Heart left ventricle (tissue), 16 donors: ENCODE results near the gene OLFML2A. TPM values are rescaled to one million over a fixed set of nuclear protein-coding genes. Genes with fewer than 3 reads are reported as not detected.
A peak's percentile ranks its signal among the peaks of the same experiment; 100 is the strongest.

ENCODE experiments used
- ATAC-seq, 4 donors: fragments of 200-7000 bp; cut with Tn5 transposase; one replicate each; pipeline ENCODE4 v1.9.1; 2020 to 2022; ENCODE audit warnings: moderate library complexity in 4 of 4, mild to moderate bottlenecking in 3 of 4, moderate number of reproducible peaks in 1 of 4
- DNase-seq, 5 donors: peaks; one replicate each; pipeline ENCODE4 v3.0.0-alpha.2; 2020
- H3K27ac ChIP-seq, 12 donors: fragments of 200-600 bp; sonication (generic) in 4 of 12; one replicate each; pipeline versions ENCODE4 v1.5.0 to v1.8.0; 2016 to 2022; ENCODE audit warnings: mild to moderate bottlenecking in 2 of 12
- H3K27me3 ChIP-seq, 9 donors: fragments of 200-600 bp; sonication (generic) in 2 of 9; one replicate each; pipeline versions ENCODE4 v1.5.1 to v1.8.0; 2016 to 2022; ENCODE audit warnings: mild to moderate bottlenecking in 3 of 9
- H3K36me3 ChIP-seq, 9 donors: fragments of 200-600 bp; sonication (generic) in 2 of 9; one replicate each; pipeline versions ENCODE4 v1.5.0 to v1.8.0; 2018 to 2022; ENCODE audit warnings: mild to moderate bottlenecking in 2 of 9
- H3K4me1 ChIP-seq, 12 donors: fragments of 200-600 bp; sonication (generic) in 4 of 12; one replicate each; pipeline versions ENCODE4 v1.5.0 to v1.8.0; 2016 to 2022; ENCODE audit warnings: mild to moderate bottlenecking in 3 of 12
- H3K4me3 ChIP-seq, 12 donors: fragments of 200-600 bp; sonication (generic) in 4 of 12; one replicate each; pipeline versions ENCODE4 v1.5.0 to v1.8.0; 2017 to 2022; ENCODE audit warnings: mild to moderate bottlenecking in 9 of 12, moderate library complexity in 4 of 12
- H3K9me3 ChIP-seq, 12 donors: fragments of 200-600 bp; sonication (generic) in 4 of 12; one replicate each; pipeline versions ENCODE4 v1.5.0 to v1.8.0; 2016 to 2022; ENCODE audit warnings: mild to moderate bottlenecking in 1 of 12
- POLR2A ChIP-seq, 2 donors: fragments of 450-650 bp; IDR thresholded peaks; one replicate each; pipeline ENCODE4 v1.6.1; 2017; ENCODE audit warnings: antibody characterized with exemption in 2 of 2, mild to moderate bottlenecking in 2 of 2, moderate library complexity in 2 of 2
- WGBS, 4 donors: extraction: QIAGEN DNeasy Blood & Tissue Kit in 2 of 4; methylation state at CpG; one replicate each; pipeline versions ENCODE4 v1.1.5 to v1.1.7; 2013 to 2018; 5-methylcytosine and 5-hydroxymethylcytosine counted together
- intact Hi-C, 10 donors: fragments of 100-400 bp; cut with DNase I; formaldehyde crosslinking; loops; one replicate each; pipeline versions ENCODE4 v1.11.1 to v1.14.2; 2022
- polyA plus RNA-seq, 2 donors: library from polyadenylated mRNA; stranded (reverse); fragments of 200-250 nt; gene quantifications; one replicate each; pipeline ENCODE4 v1.2.3, GENCODE V29; 2013
- total RNA-seq, 9 donors: library from RNA; depleted of rRNA in 2 of 9; stranded (reverse); fragments of >200 nt in 2 of 9; fragmentation: NEBNext Ultra II Directional in 3 of 9; extraction: Animal tissue kit (Norgen Biotek cat#: 25700) in 3 of 9; gene quantifications; one replicate each; pipeline versions ENCODE4 v1.1.0 to v1.2.4, GENCODE V29; 2016 to 2023
- TF ChIP-seq, protein P1 (sequence below), 12 donors: fragments of 200-600 bp; sonication (generic) in 4 of 12; IDR thresholded peaks; one replicate each; pipeline versions ENCODE4 v1.5.0 to v1.8.0; 2018 to 2022; ENCODE audit warnings: antibody characterized with exemption in 12 of 12, mild to moderate bottlenecking in 5 of 12
- donor health status: ischemic (EF 13 %, LVEDD 7.1; RV severe dilation, severe dysfunction).
- donor health status: healthy with polysubstance abuse.
- donor health status: DM: no; HTN: yes; CAD: no.
- donor health status: DM: no; HTN: no; CAD: no.
- donor health status: ischemic (EF 25% LVEDD 6.9; RV normal size, moderate dysfunction).
- donor health status: ischemic (EF 25% LVEDD 5.7; RV mildly dilated, moderate dysfunction).
- donor health status: healthy.
- donor health status: DM: yes; HTN: yes; CAD: no.
- donor health status: ischemic (EF 35%, LVEDD 5.7; RV mildly dilated, moderate dysfunction).
- donor health status: nonischemic (EF 11% LVEDD 7.7; RV severe dilation, severe dysfunction).
- donor health status: DM: yes; HTN: yes; CAD: no.
- donor health status: PGD.
- donor health status: ischemic (EF 29% LVEDD 5.4; RV normal size, mild dysfunction).
- donor health status: nonischemic (EF 23%, LVEDD 6.1; RV moderate dilation, normal function).

The OLFML2A gene
- total and polyA plus RNA-seq, 11 donors: 8.5 to 71.1 (median 34.1) TPM

DNA sequence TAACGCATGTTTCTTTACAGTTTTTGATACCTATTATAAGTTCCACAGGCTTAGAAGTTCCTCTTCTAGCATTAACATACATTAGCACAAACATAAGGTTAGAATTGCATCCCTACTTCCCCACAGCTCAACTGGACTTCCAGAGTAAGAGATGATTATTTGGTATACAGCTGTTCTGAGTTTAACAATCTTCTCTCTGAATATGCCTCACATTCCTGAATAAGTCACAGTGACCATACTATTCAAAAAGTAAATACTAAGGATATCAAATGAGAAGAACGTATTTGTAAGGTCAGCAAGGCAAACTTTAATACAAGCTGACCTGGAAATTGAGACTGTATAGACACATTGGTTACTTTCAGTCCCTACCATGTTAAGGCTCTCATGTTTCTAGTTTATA lies 27.2 kb upstream of the OLFML2A start:
- WGBS, 4 donors: 79 to 93% (median 86%) methylated on average over 2 of the region's 2 CpGs
- DNase-seq: no peak
- intact Hi-C loops: no loop called here
- no peaks in the 10 kb centered on the region for H3K9me3 ChIP-seq
- H3K4me1 ChIP-seq: no peaks in the 10 kb centered on the region
- H3K36me3 ChIP-seq: no peaks in the 10 kb centered on the region
- H3K4me3 ChIP-seq: no peak overlapping the region
- no peak overlapping the region for H3K27ac ChIP-seq
- ATAC-seq: no peak
- H3K27me3 ChIP-seq: peaks cover 0 to 9% (median 0%) of the 10 kb centered on the region in 9 donors
- TF ChIP-seq, protein P1, sequence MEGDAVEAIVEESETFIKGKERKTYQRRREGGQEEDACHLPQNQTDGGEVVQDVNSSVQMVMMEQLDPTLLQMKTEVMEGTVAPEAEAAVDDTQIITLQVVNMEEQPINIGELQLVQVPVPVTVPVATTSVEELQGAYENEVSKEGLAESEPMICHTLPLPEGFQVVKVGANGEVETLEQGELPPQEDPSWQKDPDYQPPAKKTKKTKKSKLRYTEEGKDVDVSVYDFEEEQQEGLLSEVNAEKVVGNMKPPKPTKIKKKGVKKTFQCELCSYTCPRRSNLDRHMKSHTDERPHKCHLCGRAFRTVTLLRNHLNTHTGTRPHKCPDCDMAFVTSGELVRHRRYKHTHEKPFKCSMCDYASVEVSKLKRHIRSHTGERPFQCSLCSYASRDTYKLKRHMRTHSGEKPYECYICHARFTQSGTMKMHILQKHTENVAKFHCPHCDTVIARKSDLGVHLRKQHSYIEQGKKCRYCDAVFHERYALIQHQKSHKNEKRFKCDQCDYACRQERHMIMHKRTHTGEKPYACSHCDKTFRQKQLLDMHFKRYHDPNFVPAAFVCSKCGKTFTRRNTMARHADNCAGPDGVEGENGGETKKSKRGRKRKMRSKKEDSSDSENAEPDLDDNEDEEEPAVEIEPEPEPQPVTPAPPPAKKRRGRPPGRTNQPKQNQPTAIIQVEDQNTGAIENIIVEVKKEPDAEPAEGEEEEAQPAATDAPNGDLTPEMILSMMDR (IDR thresholded peaks at IDR 0.05): no peak
- TF ChIP-seq POLR2A (IDR thresholded peaks at IDR 0.05): no peak

DNA sequence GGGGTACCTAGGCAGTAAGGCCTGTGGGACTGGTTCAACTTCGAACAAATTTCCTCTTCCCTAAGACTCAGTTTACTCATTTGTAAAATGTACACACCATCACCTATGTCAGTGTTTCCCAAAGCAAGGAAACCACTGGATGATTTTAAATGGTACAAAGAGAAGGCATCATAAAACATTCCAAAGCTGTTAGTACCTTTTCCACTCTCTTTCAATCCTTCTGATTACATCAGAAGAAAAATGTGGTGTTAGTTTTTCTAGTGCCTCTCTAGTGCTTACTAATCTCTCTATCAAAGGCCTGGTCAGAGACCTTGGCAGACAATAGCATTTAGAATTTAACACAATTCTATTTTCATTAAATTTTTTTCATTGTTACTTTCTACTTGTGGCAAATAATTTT lies 24.0 kb upstream of the OLFML2A start:
- Histone ChIP-seq H3K9me3 (no peaks in the 10 kb centered on the region), H3K27ac (no peak overlapping the region), H3K36me3 (no peaks in the 10 kb centered on the region), H3K4me3 (no peak overlapping the region), H3K27me3 (peaks cover 0 to 28% (median 0%) of the 10 kb centered on the region in 9 donors), H3K4me1 (peaks cover 0 to 11% (median 0%) of the 10 kb centered on the region in 12 donors)
- TF ChIP-seq, protein P1 (IDR thresholded peaks at IDR 0.05): no peak
- no peak for TF ChIP-seq POLR2A (IDR thresholded peaks at IDR 0.05)
- ATAC-seq (no peak), DNase-seq (no peak)
- WGBS, 4 donors: 82 to 91% (median 86%) methylated on average over 1 of the region's 1 CpG
- intact Hi-C loops: no loop called here

DNA sequence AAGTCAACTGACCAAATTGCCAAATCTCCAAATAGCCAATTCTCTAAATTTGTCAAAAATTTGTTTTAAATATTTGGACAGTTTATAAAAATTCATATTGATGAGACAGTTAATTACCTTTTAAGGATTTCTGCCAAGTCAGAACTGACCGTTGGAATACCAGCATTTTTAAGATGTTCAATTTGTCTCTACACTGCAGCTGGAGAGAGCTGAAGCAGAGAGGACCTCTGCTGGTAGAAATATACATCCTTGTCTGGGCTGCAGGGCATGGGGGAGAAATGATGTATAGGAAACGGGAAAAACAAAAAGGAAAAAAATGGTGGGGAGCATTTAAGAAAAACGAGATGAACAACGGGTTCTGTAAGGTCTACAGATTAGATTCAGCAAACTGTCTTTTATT lies 22.6 kb upstream of the OLFML2A start:
- no peak overlapping the region for H3K27ac ChIP-seq
- intact Hi-C loops: no loop called here
- H3K4me1 ChIP-seq: peaks cover 0 to 16% (median 0%) of the 10 kb centered on the region in 12 donors
- DNase-seq (no peak), ATAC-seq (no peak)
- no peaks in the 10 kb centered on the region for H3K36me3 ChIP-seq
- WGBS, 4 donors: 40 to 50% (median 43%) methylated on average over 4 of the region's 4 CpGs
- no peak for TF ChIP-seq POLR2A (IDR thresholded peaks at IDR 0.05)
- TF ChIP-seq, protein P1 (IDR thresholded peaks at IDR 0.05): peak in 3 of 12 donors; percentile 7 to 21 (median 7)
- H3K4me3 ChIP-seq: no peak overlapping the region
- peaks cover 0 to 29% (median 0%) of the 10 kb centered on the region in 9 donors for H3K27me3 ChIP-seq
- no peaks in the 10 kb centered on the region for H3K9me3 ChIP-seq

DNA sequence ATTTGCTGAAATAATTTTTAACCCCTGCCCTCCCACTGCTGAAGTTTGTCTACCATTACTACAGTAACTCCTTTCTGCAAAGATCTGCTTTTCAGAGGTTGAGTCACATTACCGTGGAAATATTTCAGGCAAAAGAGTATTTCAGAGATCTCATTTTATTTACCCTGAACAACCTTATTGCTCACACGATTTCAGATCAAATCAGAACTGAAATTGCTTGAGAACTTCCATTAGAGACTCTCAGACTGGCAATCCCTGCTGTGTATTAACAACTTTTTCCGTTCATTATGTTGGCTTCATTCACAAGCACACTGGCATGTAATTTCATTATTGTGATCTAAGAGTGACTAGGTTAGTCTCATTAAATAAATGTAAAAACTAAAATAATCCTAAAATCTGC lies 21.9 kb upstream of the OLFML2A start:
- peaks cover 0 to 16% (median 0%) of the 10 kb centered on the region in 12 donors for H3K4me1 ChIP-seq
- intact Hi-C loops: loop anchor here in 1 of 10 donors (5.0 kb wide), 1 partner anchor 143 kb away; no protein-coding TSS in a partner anchor
- no peak overlapping the region for H3K4me3 ChIP-seq
- no peak overlapping the region for H3K27ac ChIP-seq
- 65 to 74% (median 69%) methylated on average over 3 of the region's 3 CpGs for whole genome bisulfite sequencing, 4 donors
- no peak for ATAC-seq
- DNase-seq: no peak
- no peaks in the 10 kb centered on the region for H3K9me3 ChIP-seq
- TF ChIP-seq, protein P1 (IDR thresholded peaks at IDR 0.05): no peak
- no peak for TF ChIP-seq POLR2A (IDR thresholded peaks at IDR 0.05)
- H3K27me3 ChIP-seq: peaks cover 0 to 32% (median 0%) of the 10 kb centered on the region in 9 donors
- H3K36me3 ChIP-seq: no peaks in the 10 kb centered on the region
